Effector memory CD4-positive, alpha-beta T cell (primary cell): Measurements from ENCODE around the gene DNM3.

Experiments used
- DNase-seq, 3 donors: peaks; one replicate each; pipeline ENCODE4 v3.0.0-alpha.2; 2020
- H3K27ac ChIP-seq: 2 replicates; pipeline ENCODE4 v1.7.0; 2013; ENCODE audit warnings: mild to moderate bottlenecking, low read length, moderate library complexity; ENCODE audit not compliant: insufficient read depth, poor library complexity, severe bottlenecking
- H3K27me3 ChIP-seq: replicated peaks from 2 replicates; pipeline ENCODE4 v1.7.0; 2013; ENCODE audit warnings: mild to moderate bottlenecking, low read length; ENCODE audit not compliant: insufficient read depth, control insufficient read depth, poor library complexity, severe bottlenecking
- H3K36me3 ChIP-seq: 2 replicates; pipeline ENCODE4 v1.7.0; 2013; ENCODE audit warnings: mild to moderate bottlenecking, low read length, moderate library complexity; ENCODE audit not compliant: control insufficient read depth, insufficient read depth
- H3K4me1 ChIP-seq: 2 replicates; pipeline ENCODE4 v1.7.0; 2013; ENCODE audit warnings: low read length, mild to moderate bottlenecking; ENCODE audit not compliant: control insufficient read depth, insufficient read depth, poor library complexity, severe bottlenecking
- H3K4me3 ChIP-seq: 2 replicates; pipeline ENCODE4 v1.7.0; 2013; ENCODE audit warnings: low read length, low read depth, mild to moderate bottlenecking; ENCODE audit not compliant: insufficient read depth, poor library complexity, severe bottlenecking
- H3K9me3 ChIP-seq: 2 replicates; pipeline ENCODE4 v1.7.0; 2013; ENCODE audit warnings: mild to moderate bottlenecking, low read length, moderate library complexity; ENCODE audit not compliant: control insufficient read depth

DNM3 gene

GRCh38 chr1:171844381-171844780 lies 3.1 kb downstream of the DNM3 start:
- Histone ChIP-seq H3K4me1 (peaks cover 8% of the 10 kb centered on the region), H3K4me3 (no peak overlapping the region), H3K36me3 (no peaks in the 10 kb centered on the region), H3K9me3 (no peaks in the 10 kb centered on the region), H3K27ac (no peak overlapping the region), H3K27me3 (peaks cover 6% of the 10 kb centered on the region)
- no peak for DNase-seq

DNA sequence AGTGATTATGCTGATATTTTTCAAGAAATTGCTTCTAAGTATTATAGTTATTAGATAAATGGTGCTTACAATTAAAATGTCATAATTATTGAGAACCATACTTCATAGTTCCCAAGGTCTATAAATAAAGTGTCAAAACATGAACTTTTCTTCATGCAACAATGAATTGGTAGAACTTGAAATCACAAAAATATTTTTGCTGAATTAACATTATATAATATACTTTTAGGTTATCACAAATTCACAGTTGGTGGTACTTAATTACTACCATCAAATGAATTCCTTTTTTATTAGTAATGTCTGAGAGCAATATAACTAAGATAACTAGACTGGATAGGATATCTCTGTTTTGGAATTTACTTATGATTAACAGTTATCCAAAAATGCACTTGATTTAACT lies 4.7 kb downstream of the DNM3 start:
- Histone ChIP-seq H3K9me3 (no peaks in the 10 kb centered on the region), H3K36me3 (no peaks in the 10 kb centered on the region), H3K27me3 (peaks cover 6% of the 10 kb centered on the region), H3K27ac (no peak overlapping the region), H3K4me3 (no peak overlapping the region), H3K4me1 (peaks cover 8% of the 10 kb centered on the region)
- no peak for DNase-seq

DNA sequence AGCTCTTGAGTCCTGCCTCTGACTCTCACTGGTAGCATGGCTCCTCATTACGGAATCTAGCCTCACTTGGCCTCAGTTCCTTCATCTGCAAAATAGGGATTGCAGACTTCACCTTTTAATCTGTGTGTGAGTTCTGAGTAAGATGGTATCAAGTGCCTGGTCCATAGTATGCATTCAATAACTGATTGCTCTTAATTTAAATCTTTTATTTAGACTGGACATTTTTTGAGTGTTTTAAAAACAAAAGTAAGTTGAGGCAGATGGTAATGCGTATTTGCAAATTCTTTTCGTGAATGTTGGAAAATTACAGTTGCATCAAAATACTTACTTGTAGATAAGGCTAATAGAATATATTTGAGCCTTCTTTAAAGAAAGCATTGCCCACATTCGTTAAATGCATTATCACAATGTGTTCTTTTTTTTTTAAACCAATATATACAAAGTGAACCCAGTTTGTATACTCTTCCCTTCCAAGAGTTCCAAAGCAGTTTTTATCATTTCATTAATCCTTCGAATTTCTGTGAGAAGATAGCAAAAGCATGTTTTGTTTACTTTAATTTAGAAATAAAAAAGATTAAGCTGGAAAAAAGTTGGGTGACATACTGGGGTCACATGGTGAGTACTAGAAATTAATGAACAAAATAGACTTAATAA lies 8.1 kb downstream of the DNM3 start:
- Histone ChIP-seq H3K36me3 (no peaks in the 10 kb centered on the region), H3K4me3 (no peak overlapping the region), H3K9me3 (no peaks in the 10 kb centered on the region), H3K27me3 (no peaks in the 10 kb centered on the region), H3K27ac (no peak overlapping the region), H3K4me1 (no peaks in the 10 kb centered on the region)
- no peak for DNase-seq

- no peaks in the 10 kb centered on the region for H3K27me3 ChIP-seq
- no peaks in the 10 kb centered on the region for H3K9me3 ChIP-seq
- no peak overlapping the region for H3K4me3 ChIP-seq
- no peaks in the 10 kb centered on the region for H3K4me1 ChIP-seq
- DNase-seq = no peak
- H3K27ac ChIP-seq = no peak overlapping the region
- no peaks in the 10 kb centered on the region for H3K36me3 ChIP-seq
These were observed 9.5 kb downstream of the DNM3 start for GRCh38 chr1:171850651-171851350.

- H3K27me3 ChIP-seq = no peaks in the 10 kb centered on the region
- no peaks in the 10 kb centered on the region for H3K4me1 ChIP-seq
- H3K27ac ChIP-seq = no peak overlapping the region
- no peak overlapping the region for H3K4me3 ChIP-seq
- no peaks in the 10 kb centered on the region for H3K9me3 ChIP-seq
- H3K36me3 ChIP-seq = no peaks in the 10 kb centered on the region
- DNase-seq = no peak
These were observed 11.0 kb downstream of the DNM3 start for GRCh38 chr1:171852272-171852671.

GRCh38 chr1:171855381-171855780 lies 14.1 kb downstream of the DNM3 start:
- DNase-seq = no peak
- H3K4me1 ChIP-seq = no peaks in the 10 kb centered on the region
- H3K4me3 ChIP-seq = no peak overlapping the region
- H3K9me3 ChIP-seq = no peaks in the 10 kb centered on the region
- no peaks in the 10 kb centered on the region for H3K36me3 ChIP-seq
- no peaks in the 10 kb centered on the region for H3K27me3 ChIP-seq
- no peak overlapping the region for H3K27ac ChIP-seq

GRCh38 chr1:171858696-171859095 lies 17.4 kb downstream of the DNM3 start:
- no peaks in the 10 kb centered on the region for H3K27me3 ChIP-seq
- no peak overlapping the region for H3K4me3 ChIP-seq
- no peaks in the 10 kb centered on the region for H3K36me3 ChIP-seq
- H3K9me3 ChIP-seq = no peaks in the 10 kb centered on the region
- DNase-seq = no peak
- H3K4me1 ChIP-seq = no peaks in the 10 kb centered on the region
- no peak overlapping the region for H3K27ac ChIP-seq

DNA sequence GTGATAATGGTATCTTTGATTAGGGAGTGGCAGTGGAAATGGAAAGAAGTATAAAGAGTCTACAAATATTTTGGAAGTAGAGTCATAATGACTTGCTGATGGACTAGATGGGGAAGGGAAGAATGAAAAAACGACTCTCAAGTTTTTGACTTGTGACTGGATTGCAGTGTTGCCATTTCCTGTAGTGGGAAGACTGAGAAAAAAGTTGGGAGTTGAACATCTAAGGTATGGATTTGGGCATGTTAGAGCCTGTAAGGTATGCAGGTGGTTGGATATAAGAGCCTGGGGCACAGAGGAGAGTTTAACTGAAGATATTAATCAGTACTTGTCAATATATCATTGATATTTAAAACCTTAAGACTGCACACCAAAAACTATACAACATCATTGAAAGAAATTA lies 19.4 kb downstream of the DNM3 start:
- no peaks in the 10 kb centered on the region for H3K27me3 ChIP-seq
- no peaks in the 10 kb centered on the region for H3K4me1 ChIP-seq
- H3K4me3 ChIP-seq = no peak overlapping the region
- DNase-seq = no peak
- no peaks in the 10 kb centered on the region for H3K9me3 ChIP-seq
- H3K36me3 ChIP-seq = no peaks in the 10 kb centered on the region
- no peak overlapping the region for H3K27ac ChIP-seq

- Histone ChIP-seq H3K4me3 (no peak overlapping the region), H3K27me3 (no peaks in the 10 kb centered on the region), H3K27ac (no peak overlapping the region), H3K36me3 (no peaks in the 10 kb centered on the region), H3K9me3 (no peaks in the 10 kb centered on the region), H3K4me1 (no peaks in the 10 kb centered on the region)
- DNase-seq = no peak
These were observed 22.2 kb downstream of the DNM3 start for GRCh38 chr1:171863531-171863930.

DNA sequence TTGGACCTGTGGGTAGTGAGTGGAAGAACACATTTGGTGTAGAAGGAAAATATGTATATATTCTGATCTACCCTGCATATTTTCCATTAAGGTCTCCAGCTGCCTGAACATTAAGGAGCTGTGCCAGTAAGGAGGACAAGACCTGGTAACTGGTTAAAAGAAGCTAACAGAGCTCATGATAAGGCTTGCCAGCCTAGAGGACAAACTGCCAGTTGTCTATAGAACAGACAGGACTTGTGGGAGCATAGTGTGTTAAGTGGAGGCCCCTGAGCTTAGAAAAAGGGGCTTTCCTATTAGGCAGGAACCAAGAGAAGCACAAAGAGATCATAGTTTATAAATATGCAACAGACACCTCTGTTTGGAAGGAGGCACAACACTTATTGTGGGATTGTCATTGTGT lies 23.0 kb downstream of the DNM3 start:
- Histone ChIP-seq H3K9me3 (no peaks in the 10 kb centered on the region), H3K36me3 (no peaks in the 10 kb centered on the region), H3K4me1 (no peaks in the 10 kb centered on the region), H3K27me3 (no peaks in the 10 kb centered on the region), H3K4me3 (no peak overlapping the region), H3K27ac (no peak overlapping the region)
- DNase-seq = no peak
